ENCODE results near the gene ZC3H13.

- TF ChIP-seq CTCF (conservative IDR thresholded peaks at IDR 0.05; ENCODE audit: low read depth, low read length) (no peak), EZH2 (IDR thresholded peaks at IDR 0.05; ENCODE audit: low read length, unreplicated experiment) (no peak)
Measured at GRCh38 chr13:46101002-46101401, 48.5 kb upstream of the ZC3H13 start.
